ENCODE results near the gene SORBS2.

GRCh38 chr4:185835336-185835735 lies 23.3 kb upstream of the SORBS2 start:
- TF ChIP-seq, protein P1, sequence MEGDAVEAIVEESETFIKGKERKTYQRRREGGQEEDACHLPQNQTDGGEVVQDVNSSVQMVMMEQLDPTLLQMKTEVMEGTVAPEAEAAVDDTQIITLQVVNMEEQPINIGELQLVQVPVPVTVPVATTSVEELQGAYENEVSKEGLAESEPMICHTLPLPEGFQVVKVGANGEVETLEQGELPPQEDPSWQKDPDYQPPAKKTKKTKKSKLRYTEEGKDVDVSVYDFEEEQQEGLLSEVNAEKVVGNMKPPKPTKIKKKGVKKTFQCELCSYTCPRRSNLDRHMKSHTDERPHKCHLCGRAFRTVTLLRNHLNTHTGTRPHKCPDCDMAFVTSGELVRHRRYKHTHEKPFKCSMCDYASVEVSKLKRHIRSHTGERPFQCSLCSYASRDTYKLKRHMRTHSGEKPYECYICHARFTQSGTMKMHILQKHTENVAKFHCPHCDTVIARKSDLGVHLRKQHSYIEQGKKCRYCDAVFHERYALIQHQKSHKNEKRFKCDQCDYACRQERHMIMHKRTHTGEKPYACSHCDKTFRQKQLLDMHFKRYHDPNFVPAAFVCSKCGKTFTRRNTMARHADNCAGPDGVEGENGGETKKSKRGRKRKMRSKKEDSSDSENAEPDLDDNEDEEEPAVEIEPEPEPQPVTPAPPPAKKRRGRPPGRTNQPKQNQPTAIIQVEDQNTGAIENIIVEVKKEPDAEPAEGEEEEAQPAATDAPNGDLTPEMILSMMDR (IDR thresholded peaks at IDR 0.05 in 2 of 3, conservative IDR thresholded peaks at IDR 0.05 in 1 of 3; ENCODE audit: borderline replicate concordance in 1 of 3, insufficient read depth in 1 of 3, low read depth in 2 of 3, low read length in 2 of 3), result no peak
- no peak for TF ChIP-seq EGR1 (IDR thresholded peaks at IDR 0.05; ENCODE audit: low read depth)
- TF ChIP-seq, protein P2, sequence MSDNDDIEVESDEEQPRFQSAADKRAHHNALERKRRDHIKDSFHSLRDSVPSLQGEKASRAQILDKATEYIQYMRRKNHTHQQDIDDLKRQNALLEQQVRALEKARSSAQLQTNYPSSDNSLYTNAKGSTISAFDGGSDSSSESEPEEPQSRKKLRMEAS (IDR thresholded peaks at IDR 0.05), result no peak
- no peak for TF ChIP-seq POLR2A (IDR thresholded peaks at IDR 0.05; ENCODE audit: borderline replicate concordance, extremely low read depth, insufficient read depth, insufficient read length)
- TF ChIP-seq ZFX (IDR thresholded peaks at IDR 0.05), result no peak
- no peak for TF ChIP-seq JUND (IDR thresholded peaks at IDR 0.05)
- TF ChIP-seq, protein P3, sequence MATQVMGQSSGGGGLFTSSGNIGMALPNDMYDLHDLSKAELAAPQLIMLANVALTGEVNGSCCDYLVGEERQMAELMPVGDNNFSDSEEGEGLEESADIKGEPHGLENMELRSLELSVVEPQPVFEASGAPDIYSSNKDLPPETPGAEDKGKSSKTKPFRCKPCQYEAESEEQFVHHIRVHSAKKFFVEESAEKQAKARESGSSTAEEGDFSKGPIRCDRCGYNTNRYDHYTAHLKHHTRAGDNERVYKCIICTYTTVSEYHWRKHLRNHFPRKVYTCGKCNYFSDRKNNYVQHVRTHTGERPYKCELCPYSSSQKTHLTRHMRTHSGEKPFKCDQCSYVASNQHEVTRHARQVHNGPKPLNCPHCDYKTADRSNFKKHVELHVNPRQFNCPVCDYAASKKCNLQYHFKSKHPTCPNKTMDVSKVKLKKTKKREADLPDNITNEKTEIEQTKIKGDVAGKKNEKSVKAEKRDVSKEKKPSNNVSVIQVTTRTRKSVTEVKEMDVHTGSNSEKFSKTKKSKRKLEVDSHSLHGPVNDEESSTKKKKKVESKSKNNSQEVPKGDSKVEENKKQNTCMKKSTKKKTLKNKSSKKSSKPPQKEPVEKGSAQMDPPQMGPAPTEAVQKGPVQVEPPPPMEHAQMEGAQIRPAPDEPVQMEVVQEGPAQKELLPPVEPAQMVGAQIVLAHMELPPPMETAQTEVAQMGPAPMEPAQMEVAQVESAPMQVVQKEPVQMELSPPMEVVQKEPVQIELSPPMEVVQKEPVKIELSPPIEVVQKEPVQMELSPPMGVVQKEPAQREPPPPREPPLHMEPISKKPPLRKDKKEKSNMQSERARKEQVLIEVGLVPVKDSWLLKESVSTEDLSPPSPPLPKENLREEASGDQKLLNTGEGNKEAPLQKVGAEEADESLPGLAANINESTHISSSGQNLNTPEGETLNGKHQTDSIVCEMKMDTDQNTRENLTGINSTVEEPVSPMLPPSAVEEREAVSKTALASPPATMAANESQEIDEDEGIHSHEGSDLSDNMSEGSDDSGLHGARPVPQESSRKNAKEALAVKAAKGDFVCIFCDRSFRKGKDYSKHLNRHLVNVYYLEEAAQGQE (IDR thresholded peaks at IDR 0.05; ENCODE audit: low read depth), result no peak
- TF ChIP-seq RAD21 (IDR thresholded peaks at IDR 0.05; ENCODE audit: low read depth), result no peak
- TF ChIP-seq POLR2AphosphoS5 (IDR thresholded peaks at IDR 0.05; ENCODE audit: low read depth, low read length), result no peak
- TF ChIP-seq, protein P4, sequence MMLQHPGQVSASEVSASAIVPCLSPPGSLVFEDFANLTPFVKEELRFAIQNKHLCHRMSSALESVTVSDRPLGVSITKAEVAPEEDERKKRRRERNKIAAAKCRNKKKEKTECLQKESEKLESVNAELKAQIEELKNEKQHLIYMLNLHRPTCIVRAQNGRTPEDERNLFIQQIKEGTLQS (IDR thresholded peaks at IDR 0.05), result no peak
- TF ChIP-seq EZH2phosphoT487 (IDR thresholded peaks at IDR 0.05; ENCODE audit: borderline replicate concordance), result no peak
- TF ChIP-seq SIN3A (IDR thresholded peaks at IDR 0.05; ENCODE audit: low read depth), result no peak
